PC-9 (cell line): ENCODE measurements around the gene ADARB2. TPM values are rescaled to one million over a fixed set of nuclear protein-coding genes. Genes with fewer than 3 reads are reported as not detected.

Source experiments
- BruUV-seq: library from RNA; stranded (reverse); fragments of 400-500 nt; replicated peaks from 2 replicates; lab custom pipeline; 2021; lab: Mats Ljungman, UMichigan
- CTCF ChIA-PET: fragments of 300-600 bp; sonication (Branson Sonifier 250); formaldehyde crosslinking; loops from one replicate; lab custom pipeline; 2022; ENCODE audit warnings: antibody characterized with exemption; lab: Charles Lee
- POLR2A ChIA-PET: fragments of 300-600 bp; sonication (Branson Sonifier 250); formaldehyde crosslinking; loops from one replicate; lab custom pipeline; 2022; ENCODE audit warnings: antibody characterized with exemption; ENCODE audit not compliant: unreplicated experiment; lab: Charles Lee
- DNase-seq, 2 experiments: peaks; one replicate each; pipeline versions ENCODE4 v3.0.0 to v3.0.0-alpha.2; 2015 to 2022; ENCODE audit warnings: mixed read lengths in 1 of 2
- H2AFZ ChIP-seq: fragments of 200-600 bp; sonication (generic); 2 replicates; pipeline ENCODE4 v1.8.1; 2017; ENCODE audit warnings: antibody characterized with exemption
- H3F3A ChIP-seq: fragments of 200-600 bp; sonication (generic); 2 replicates; pipeline ENCODE4 v1.8.1; 2017; ENCODE audit warnings: antibody characterized with exemption, mild to moderate bottlenecking, low read depth; ENCODE audit not compliant: insufficient read depth
- H3K27ac ChIP-seq: fragments of 200-600 bp; sonication (generic); 2 replicates; pipeline ENCODE4 v1.6.1; 2016; ENCODE audit warnings: mixed run types
- H3K27me3 ChIP-seq: fragments of 200-600 bp; sonication (generic); 2 replicates; pipeline ENCODE4 v1.6.1; 2016; ENCODE audit warnings: low read depth, mixed run types; ENCODE audit not compliant: insufficient read depth
- H3K36me3 ChIP-seq: fragments of 200-600 bp; sonication (generic); 2 replicates; pipeline ENCODE4 v1.6.1; 2016; ENCODE audit warnings: low read depth, mixed run types
- H3K4me1 ChIP-seq: fragments of 200-600 bp; sonication (generic); replicated peaks from 2 replicates; pipeline ENCODE4 v1.6.1; 2016; ENCODE audit warnings: mixed run types; ENCODE audit not compliant: insufficient read depth
- H3K4me2 ChIP-seq: fragments of 200-600 bp; sonication (generic); 2 replicates; pipeline ENCODE4 v1.6.1; 2017; ENCODE audit warnings: mixed run types
- H3K4me3 ChIP-seq: fragments of 200-600 bp; sonication (generic); 2 replicates; pipeline ENCODE4 v1.6.1; 2016; ENCODE audit warnings: mixed run types
- H3K79me2 ChIP-seq: fragments of 200-600 bp; sonication (generic); 2 replicates; pipeline ENCODE4 v1.6.1; 2017; ENCODE audit warnings: low read depth, mixed run types
- H3K9me2 ChIP-seq: fragments of 200-600 bp; sonication (generic); 2 replicates; pipeline ENCODE4 v1.8.1; 2017; ENCODE audit warnings: mild to moderate bottlenecking; ENCODE audit not compliant: insufficient read depth
- H3K9me3 ChIP-seq: fragments of 200-600 bp; sonication (generic); 2 replicates; pipeline ENCODE4 v1.8.1; 2016; ENCODE audit warnings: low read depth; ENCODE audit not compliant: insufficient read depth
- H4K20me1 ChIP-seq: fragments of 200-600 bp; sonication (generic); 2 replicates; pipeline ENCODE4 v1.8.1; 2017; ENCODE audit not compliant: insufficient read depth
- CTCF ChIP-seq: fragments of 200-600 bp; sonication (generic); conservative IDR thresholded peaks from 2 replicates; pipeline ENCODE4 v1.6.1; 2017; ENCODE audit warnings: mixed run types, antibody characterized with exemption, mild to moderate bottlenecking, moderate library complexity
- EZH2 ChIP-seq: fragments of 200-600 bp; sonication (generic); IDR thresholded peaks from 2 replicates; pipeline ENCODE4 v1.8.0; 2017; ENCODE audit warnings: antibody characterized with exemption, low read depth
- intact Hi-C: fragments of 100-400 bp; cut with micrococcal nuclease; formaldehyde crosslinking; loops from one replicate; pipeline ENCODE4 v1.10.0; 2022; ENCODE audit not compliant: unreplicated experiment
- total RNA-seq: library from RNA; stranded (reverse); gene quantifications from 2 replicates; pipeline ENCODE4 v1.2.3, GENCODE V29; 2021

Gene ADARB2
- total RNA-seq, 1 experiment from 2014 or later, result not detected

- BruUV-seq, result no TSS peak
- DNase-seq, result no peak
- Histone ChIP-seq H2AFZ (no peak overlapping the region), H3K27me3 (no peaks in the 10 kb centered on the region), H3K9me2 (no peaks in the 10 kb centered on the region), H3K79me2 (no peaks in the 10 kb centered on the region), H3K4me2 (no peak overlapping the region), H3K9me3 (no peaks in the 10 kb centered on the region), H3K4me3 (no peak overlapping the region), H3K36me3 (no peaks in the 10 kb centered on the region), H3K27ac (no peak overlapping the region), H3F3A (no peaks in the 10 kb centered on the region), H4K20me1 (no peaks in the 10 kb centered on the region), H3K4me1 (no peaks in the 10 kb centered on the region)
- no peak for TF ChIP-seq CTCF
- no peak for TF ChIP-seq EZH2
- intact Hi-C loops, result no loop called here
- CTCF ChIA-PET, result no interaction called here
- POLR2A ChIA-PET, result no interaction called here
These were observed 604.7 kb downstream of the ADARB2 start for GRCh38 chr10:1132584-1132983.

- Histone ChIP-seq H4K20me1 (no peaks in the 10 kb centered on the region), H3K27ac (no peak overlapping the region), H3K4me1 (no peaks in the 10 kb centered on the region), H3K79me2 (no peaks in the 10 kb centered on the region), H3K36me3 (no peaks in the 10 kb centered on the region), H2AFZ (no peak overlapping the region), H3F3A (no peaks in the 10 kb centered on the region), H3K4me3 (no peak overlapping the region), H3K9me3 (no peaks in the 10 kb centered on the region), H3K9me2 (no peaks in the 10 kb centered on the region), H3K27me3 (no peaks in the 10 kb centered on the region), H3K4me2 (no peak overlapping the region)
- ChIA-PET CTCF (no interaction called here), POLR2A (no interaction called here)
- BruUV-seq, result no TSS peak
- intact Hi-C loops, result no loop called here
- TF ChIP-seq EZH2, result no peak
- no peak for TF ChIP-seq CTCF
- no peak for DNase-seq
These were observed 606.1 kb downstream of the ADARB2 start for GRCh38 chr10:1130995-1131790.

GRCh38 chr10:1130226-1130625 is 607.1 kb downstream of the ADARB2 start:
- Histone ChIP-seq H3K27ac (no peak overlapping the region), H3K4me1 (no peaks in the 10 kb centered on the region), H3K9me2 (no peaks in the 10 kb centered on the region), H4K20me1 (no peaks in the 10 kb centered on the region), H3K9me3 (no peaks in the 10 kb centered on the region), H3K79me2 (no peaks in the 10 kb centered on the region), H3K4me3 (no peak overlapping the region), H3K36me3 (no peaks in the 10 kb centered on the region), H3K4me2 (no peak overlapping the region), H3K27me3 (no peaks in the 10 kb centered on the region), H2AFZ (no peak overlapping the region), H3F3A (no peaks in the 10 kb centered on the region)
- intact Hi-C loops, result no loop called here
- no peak for TF ChIP-seq EZH2
- no peak for TF ChIP-seq CTCF
- BruUV-seq, result no TSS peak
- ChIA-PET CTCF (no interaction called here), POLR2A (no interaction called here)
- no peak for DNase-seq
